HG03103 (cell line): ENCODE data around the gene LSAMP.

Source experiments
- ATAC-seq: cut with Tn5 transposase; IDR thresholded peaks from one replicate; pipeline ENCODE4 v1.9.1; 2021; ENCODE audit warnings: low read depth; ENCODE audit not compliant: unreplicated experiment

The LSAMP gene

GRCh38 chr3:115989684-115990421, 455.4 kb downstream of the LSAMP start:
- ATAC-seq: no peak

GRCh38 chr3:115986555-115987207, 458.6 kb downstream of the LSAMP start:
- no peak for ATAC-seq

- no peak for ATAC-seq
Observed at GRCh38 chr3:115982629-115983028, 462.7 kb downstream of the LSAMP start.

GRCh38 chr3:115982108-115982507, 463.2 kb downstream of the LSAMP start:
- no peak for ATAC-seq

- ATAC-seq: no peak
Observed at GRCh38 chr3:115980709-115981108, 464.6 kb downstream of the LSAMP start.

- ATAC-seq: no peak
Observed at GRCh38 chr3:115977866-115978265, 467.4 kb downstream of the LSAMP start.

GRCh38 chr3:115975796-115976195, 469.5 kb downstream of the LSAMP start:
- no peak for ATAC-seq

GRCh38 chr3:115975353-115975752, 469.9 kb downstream of the LSAMP start:
- ATAC-seq: no peak

- ATAC-seq: no peak
Observed at GRCh38 chr3:115974940-115975339, 470.3 kb downstream of the LSAMP start.

GRCh38 chr3:115968871-115969270, 476.4 kb downstream of the LSAMP start:
- no peak for ATAC-seq

- no peak for ATAC-seq
Observed at GRCh38 chr3:115961380-115961779, 483.9 kb downstream of the LSAMP start.

GRCh38 chr3:115960799-115961198, 484.5 kb downstream of the LSAMP start:
- no peak for ATAC-seq

- ATAC-seq: no peak
Observed at GRCh38 chr3:115958526-115958925, 486.8 kb downstream of the LSAMP start.

- ATAC-seq: no peak
Observed at GRCh38 chr3:115947325-115947724, 498.0 kb downstream of the LSAMP start.

GRCh38 chr3:115943579-115943978, 501.7 kb downstream of the LSAMP start:
- no peak for ATAC-seq

GRCh38 chr3:115937054-115937453, 508.2 kb downstream of the LSAMP start:
- ATAC-seq: no peak

- ATAC-seq: peak; percentile 62
Observed at GRCh38 chr3:115932807-115933206, 512.5 kb downstream of the LSAMP start.

GRCh38 chr3:115931581-115931980, 513.7 kb downstream of the LSAMP start:
- ATAC-seq: no peak

- no peak for ATAC-seq
Observed at GRCh38 chr3:115930922-115931321, 514.4 kb downstream of the LSAMP start.

GRCh38 chr3:115930168-115930567, 515.1 kb downstream of the LSAMP start:
- ATAC-seq: no peak

- ATAC-seq: no peak
Observed at GRCh38 chr3:115928376-115928775, 516.9 kb downstream of the LSAMP start.

GRCh38 chr3:115927197-115927596, 518.1 kb downstream of the LSAMP start:
- no peak for ATAC-seq
